ENCODE data around the gene PGP.

The PGP gene

GRCh38 chr16:2170587-2171435, 43.8 kb downstream of the PGP start:
- Histone ChIP-seq H3K4me3 (ENCODE audit: insufficient read depth, low read length, poor library complexity, severe bottlenecking) (no peak overlapping the region), H4K20me1 (ENCODE audit: low read depth, low read length) (no peaks in the 10 kb centered on the region), H3K4me2 (ENCODE audit: low read depth, low read length, poor library complexity, severe bottlenecking) (no peak overlapping the region), H2AFZ (ENCODE audit: low read depth, low read length, severe bottlenecking) (no peak overlapping the region), H3K27ac (ENCODE audit: low read depth, low read length) (no peak overlapping the region), H3K36me3 (ENCODE audit: low read length) (no peaks in the 10 kb centered on the region), H3K79me2 (ENCODE audit: insufficient read depth, low read length) (no peaks in the 10 kb centered on the region), H3F3A (ENCODE audit: insufficient read depth) (no peaks in the 10 kb centered on the region), H3K9ac (ENCODE audit: low read length) (no peak overlapping the region), H3K9me2 (replicated peaks; ENCODE audit: insufficient read depth, low read length) (no peaks in the 10 kb centered on the region), H3K27me3 (ENCODE audit: low read length) (no peaks in the 10 kb centered on the region), H3K9me3 (ENCODE audit: insufficient read depth, low read length) (no peaks in the 10 kb centered on the region)
- TF ChIP-seq EZH2phosphoT487 (conservative IDR thresholded peaks at IDR 0.05; ENCODE audit: low read length) (no peak), CTCF (IDR thresholded peaks at IDR 0.05; ENCODE audit: insufficient read depth, low read length, poor library complexity, severe bottlenecking) (no peak)

GRCh38 chr16:2170080-2170479, 44.6 kb downstream of the PGP start:
- no peak for TF ChIP-seq EZH2phosphoT487 (conservative IDR thresholded peaks at IDR 0.05; ENCODE audit: low read length)
- no peak for TF ChIP-seq CTCF (IDR thresholded peaks at IDR 0.05; ENCODE audit: insufficient read depth, low read length, poor library complexity, severe bottlenecking)
- H3K4me2 ChIP-seq (ENCODE audit: low read depth, low read length, poor library complexity, severe bottlenecking) = no peak overlapping the region
- H3K4me3 ChIP-seq (ENCODE audit: insufficient read depth, low read length, poor library complexity, severe bottlenecking) = no peak overlapping the region
- H3K79me2 ChIP-seq (ENCODE audit: insufficient read depth, low read length) = no peaks in the 10 kb centered on the region
- H3K9me3 ChIP-seq (ENCODE audit: insufficient read depth, low read length) = no peaks in the 10 kb centered on the region
- no peaks in the 10 kb centered on the region for H3F3A ChIP-seq (ENCODE audit: insufficient read depth)
- H3K27me3 ChIP-seq (ENCODE audit: low read length) = no peaks in the 10 kb centered on the region
- H3K9ac ChIP-seq (ENCODE audit: low read length) = no peak overlapping the region
- H3K36me3 ChIP-seq (ENCODE audit: low read length) = no peaks in the 10 kb centered on the region
- H3K27ac ChIP-seq (ENCODE audit: low read depth, low read length) = no peak overlapping the region
- H3K9me2 ChIP-seq (replicated peaks; ENCODE audit: insufficient read depth, low read length) = no peaks in the 10 kb centered on the region
- H2AFZ ChIP-seq (ENCODE audit: low read depth, low read length, severe bottlenecking) = no peak overlapping the region
- no peaks in the 10 kb centered on the region for H4K20me1 ChIP-seq (ENCODE audit: low read depth, low read length)

GRCh38 chr16:2167068-2167638, 47.5 kb downstream of the PGP start:
- Histone ChIP-seq H3K4me3 (ENCODE audit: insufficient read depth, low read length, poor library complexity, severe bottlenecking) (no peak overlapping the region), H3K9ac (ENCODE audit: low read length) (no peak overlapping the region), H3K27ac (ENCODE audit: low read depth, low read length) (no peak overlapping the region), H4K20me1 (ENCODE audit: low read depth, low read length) (no peaks in the 10 kb centered on the region), H3F3A (ENCODE audit: insufficient read depth) (no peaks in the 10 kb centered on the region), H3K36me3 (ENCODE audit: low read length) (no peaks in the 10 kb centered on the region), H3K79me2 (ENCODE audit: insufficient read depth, low read length) (peaks cover 22% of the 10 kb centered on the region), H2AFZ (ENCODE audit: low read depth, low read length, severe bottlenecking) (no peak overlapping the region), H3K27me3 (ENCODE audit: low read length) (no peaks in the 10 kb centered on the region), H3K9me2 (replicated peaks; ENCODE audit: insufficient read depth, low read length) (no peaks in the 10 kb centered on the region), H3K4me2 (ENCODE audit: low read depth, low read length, poor library complexity, severe bottlenecking) (no peak overlapping the region), H3K9me3 (ENCODE audit: insufficient read depth, low read length) (no peaks in the 10 kb centered on the region)
- no peak for TF ChIP-seq EZH2phosphoT487 (conservative IDR thresholded peaks at IDR 0.05; ENCODE audit: low read length)
- TF ChIP-seq CTCF (IDR thresholded peaks at IDR 0.05; ENCODE audit: insufficient read depth, low read length, poor library complexity, severe bottlenecking) = no peak
